ENCODE measurements around the gene GATA5.

- TF ChIP-seq CTCF (IDR thresholded peaks at IDR 0.05) (no peak), POLR2A (IDR thresholded peaks at IDR 0.05) (no peak)
Observed at GRCh38 chr20:62428002-62428372, 47.8 kb downstream of the GATA5 start.
